ENCODE results near the gene MAN2A2.

GRCh38 chr15:90909976-90910375 lies 6.9 kb downstream of the MAN2A2 start:
- TF ChIP-seq CTCF (IDR thresholded peaks at IDR 0.05) (no peak), POLR2A (IDR thresholded peaks at IDR 0.05) (no peak)
